ENCODE results near the gene GPR153. TPM values are rescaled to one million over a fixed set of nuclear protein-coding genes. Genes with fewer than 3 reads are reported as not detected.
A peak's percentile ranks its signal among the peaks of the same experiment; 100 is the strongest.

The GPR153 gene
- total RNA-seq, 1 experiment from 2014 or later, result 3.2 TPM

GRCh38 chr1:6251233-6251632 lies 9.7 kb downstream of the GPR153 start:
- TF ChIP-seq CTCF (IDR thresholded peaks at IDR 0.05; ENCODE audit: insufficient read depth in 1 of 2, low read depth in 1 of 2, low read length in 1 of 2, severe bottlenecking in 1 of 2, unreplicated experiment in 1 of 2), result no peak
- H3K27me3 Mint-ChIP-seq (ENCODE audit: insufficient read depth, unreplicated experiment), result no peaks in the 10 kb centered on the region

GRCh38 chr1:6249739-6250689 lies 10.9 kb downstream of the GPR153 start:
- H3K27ac Mint-ChIP-seq (ENCODE audit: unreplicated experiment), result no peak overlapping the region
- no peaks in the 10 kb centered on the region for H3K4me1 Mint-ChIP-seq (ENCODE audit: low read depth, unreplicated experiment)
- CTCF ChIA-PET, result interaction anchor here (0.6 to 1.1 kb wide), 3 partner anchors 11 to 215 kb away, joined by 3 to 4 read pairs (median 3); no protein-coding TSS in a partner anchor

More at GRCh38 chr1:6251233-6251632, 9.7 kb downstream of the GPR153 start:
- Mint-ChIP-seq H3K4me1 (ENCODE audit: low read depth, unreplicated experiment) (no peaks in the 10 kb centered on the region), H3K36me3 (ENCODE audit: insufficient read depth, unreplicated experiment) (peaks cover 5% of the 10 kb centered on the region), H3K9me3 (ENCODE audit: unreplicated experiment) (no peaks in the 10 kb centered on the region), H3K27ac (ENCODE audit: unreplicated experiment) (no peak overlapping the region), H3K4me3 (ENCODE audit: unreplicated experiment) (no peak overlapping the region)
- H3K27me3 ChIP-seq (replicated peaks; ENCODE audit: control insufficient read depth, insufficient read depth, low read length), result no peaks in the 10 kb centered on the region
- no peaks in the 10 kb centered on the region for H3K9me3 ChIP-seq
- POLR2A ChIA-PET, result no interaction called here
- intact Hi-C loops (cut with micrococcal nuclease; ENCODE audit: unreplicated experiment), result no loop called here
- H3K4me3 ChIP-seq (ENCODE audit: low read depth, low read length), result no peak overlapping the region
- BruUV-seq (replicated peaks), result no TSS peak
- CTCF ChIA-PET, result interaction anchor here (0.6 to 1.1 kb wide), 2 partner anchors 9 to 216 kb away, joined by 3 to 8 read pairs; no protein-coding TSS in a partner anchor
- no peak for DNase-seq
- H3K4me1 ChIP-seq, result 0 out of 2 replicates have a peak, but pooled peaks cover 7% of the 10 kb centered on the region
- no peaks in the 10 kb centered on the region for H3K36me3 ChIP-seq (ENCODE audit: control insufficient read depth, insufficient read depth, low read length)

More at GRCh38 chr1:6249739-6250689, 10.9 kb downstream of the GPR153 start:
- Histone ChIP-seq H3K4me3 (ENCODE audit: low read depth, low read length) (peak overlapping the region; percentile 22), H3K9me3 (no peaks in the 10 kb centered on the region), H3K4me1 (0 out of 2 replicates have a peak, but pooled peaks cover 10% of the 10 kb centered on the region), H3K36me3 (ENCODE audit: control insufficient read depth, insufficient read depth, low read length) (no peaks in the 10 kb centered on the region), H3K27me3 (replicated peaks; ENCODE audit: control insufficient read depth, insufficient read depth, low read length) (no peaks in the 10 kb centered on the region)
- H3K27me3 Mint-ChIP-seq (ENCODE audit: insufficient read depth, unreplicated experiment), result no peaks in the 10 kb centered on the region
- BruUV-seq (replicated peaks), result no TSS peak
- TF ChIP-seq CTCF (IDR thresholded peaks at IDR 0.05; ENCODE audit: insufficient read depth in 1 of 2, low read depth in 1 of 2, low read length in 1 of 2, severe bottlenecking in 1 of 2, unreplicated experiment in 1 of 2), result no peak
- intact Hi-C loops (cut with micrococcal nuclease; ENCODE audit: unreplicated experiment), result loop anchor here (5.0 kb wide), 1 partner anchor 242 kb away; the partner anchor contains the start of gene PLEKHG5
- POLR2A ChIA-PET, result no interaction called here
- no peak overlapping the region for H3K4me3 Mint-ChIP-seq (ENCODE audit: unreplicated experiment)
- H3K36me3 Mint-ChIP-seq (ENCODE audit: insufficient read depth, unreplicated experiment), result peaks cover 5% of the 10 kb centered on the region
- H3K9me3 Mint-ChIP-seq (ENCODE audit: unreplicated experiment), result no peaks in the 10 kb centered on the region
- DNase-seq, result no peak

Measured in Caco-2 (cell line).